G401.6 (cell line): ENCODE measurements around the gene LMNA.
A peak's percentile ranks its signal among the peaks of the same experiment; 100 is the strongest.
"Not testable (repeated sequence)": the region's sequence is repeated elsewhere in the genome, so short reads cannot be mapped to it uniquely, and the experiment has no call there.

Experiments
- FAIRE-seq: peaks from 2 replicates; lab custom pipeline; 2012; peaks lifted over from hg19 to GRCh38; lab: Jason Lieb, UNC

LMNA gene

GRCh38 chr1:156114101-156114918, at the start of gene LMNA:
TSS of gene LMNA (plus strand) at chr1:156114711. CDS start at chr1:156114919, 208 bp downstream.
- peak; percentile 73 for FAIRE-seq

GRCh38 chr1:156065212-156065611, 49.3 kb upstream of the LMNA start:
- no peak for FAIRE-seq

- FAIRE-seq, result no peak
Measured at GRCh38 chr1:156065871-156066270, 48.6 kb upstream of the LMNA start.

GRCh38 chr1:156067262-156067661, 47.2 kb upstream of the LMNA start:
- FAIRE-seq, result no peak

GRCh38 chr1:156069490-156070455, 44.7 kb upstream of the LMNA start:
- no peak for FAIRE-seq

GRCh38 chr1:156070548-156070947, 44.0 kb upstream of the LMNA start:
- no peak for FAIRE-seq

- FAIRE-seq, result not testable (repeated sequence)
Measured at GRCh38 chr1:156071332-156071816, 43.1 kb upstream of the LMNA start.

- no peak for FAIRE-seq
Measured at GRCh38 chr1:156072251-156072650, 42.3 kb upstream of the LMNA start.

GRCh38 chr1:156073110-156073687, 41.3 kb upstream of the LMNA start:
- FAIRE-seq, result peak; percentile 19

GRCh38 chr1:156073740-156074139, 40.8 kb upstream of the LMNA start:
- FAIRE-seq, result no peak

- FAIRE-seq, result no peak
Measured at GRCh38 chr1:156074661-156075060, 39.9 kb upstream of the LMNA start.

- no peak for FAIRE-seq
Measured at GRCh38 chr1:156075162-156075561, 39.3 kb upstream of the LMNA start.

- FAIRE-seq, result no peak
Measured at GRCh38 chr1:156075775-156076204, 38.7 kb upstream of the LMNA start.

- FAIRE-seq, result no peak
Measured at GRCh38 chr1:156076609-156077429, 37.7 kb upstream of the LMNA start.

- FAIRE-seq, result no peak
Measured at GRCh38 chr1:156077430-156077760, 37.1 kb upstream of the LMNA start.

- no peak for FAIRE-seq
Measured at GRCh38 chr1:156078728-156079127, 35.8 kb upstream of the LMNA start.

- no peak for FAIRE-seq
Measured at GRCh38 chr1:156079762-156080161, 34.7 kb upstream of the LMNA start.

GRCh38 chr1:156080241-156080862, 34.2 kb upstream of the LMNA start:
- no peak for FAIRE-seq

- FAIRE-seq, result no peak
Measured at GRCh38 chr1:156080863-156081179, 33.7 kb upstream of the LMNA start.

- FAIRE-seq, result no peak
Measured at GRCh38 chr1:156081180-156081916, 33.2 kb upstream of the LMNA start.

GRCh38 chr1:156081917-156082308, 32.6 kb upstream of the LMNA start:
- FAIRE-seq, result no peak
